Upper lobe of left lung (tissue), 4 donors: ENCODE data around the gene PREX1.

ENCODE experiments used
- POLR2A ChIP-seq, 4 donors: fragments of 450-650 bp; IDR thresholded peaks; one replicate each; pipeline ENCODE4 v1.5.1; 2016 to 2017; ENCODE audit warnings: antibody characterized with exemption in 4 of 4, mild to moderate bottlenecking in 2 of 4
- TF ChIP-seq, protein P1 (sequence below), 6 experiments: fragments of 450-650 bp in 4 of 6; fragments of 200-600 bp in 2 of 6; sonication (generic) in 2 of 6; IDR thresholded peaks; one replicate each; pipeline ENCODE4 v1.5.1; 2016 to 2019; ENCODE audit warnings: antibody characterized with exemption in 6 of 6

DNA sequence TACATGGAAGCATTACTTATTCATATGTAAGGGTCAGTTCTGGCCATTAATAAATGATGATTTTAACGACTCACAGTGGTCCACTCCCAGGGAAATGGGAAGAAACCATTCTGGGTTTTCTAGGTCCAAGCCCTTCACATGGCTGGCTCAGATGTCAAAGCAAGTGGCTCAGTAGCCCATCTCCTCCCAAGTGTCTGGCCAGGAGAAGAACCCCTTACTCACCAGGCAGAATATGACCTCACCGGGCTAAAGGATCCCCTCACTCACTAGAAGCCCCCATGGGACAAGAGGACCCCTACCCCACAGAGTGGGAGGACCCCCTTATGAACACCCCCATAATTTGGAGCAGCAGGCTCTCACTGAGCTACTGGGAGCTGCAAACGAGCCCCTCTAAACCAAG, 34.0 kb downstream of the PREX1 start:
- TF ChIP-seq, protein P1, sequence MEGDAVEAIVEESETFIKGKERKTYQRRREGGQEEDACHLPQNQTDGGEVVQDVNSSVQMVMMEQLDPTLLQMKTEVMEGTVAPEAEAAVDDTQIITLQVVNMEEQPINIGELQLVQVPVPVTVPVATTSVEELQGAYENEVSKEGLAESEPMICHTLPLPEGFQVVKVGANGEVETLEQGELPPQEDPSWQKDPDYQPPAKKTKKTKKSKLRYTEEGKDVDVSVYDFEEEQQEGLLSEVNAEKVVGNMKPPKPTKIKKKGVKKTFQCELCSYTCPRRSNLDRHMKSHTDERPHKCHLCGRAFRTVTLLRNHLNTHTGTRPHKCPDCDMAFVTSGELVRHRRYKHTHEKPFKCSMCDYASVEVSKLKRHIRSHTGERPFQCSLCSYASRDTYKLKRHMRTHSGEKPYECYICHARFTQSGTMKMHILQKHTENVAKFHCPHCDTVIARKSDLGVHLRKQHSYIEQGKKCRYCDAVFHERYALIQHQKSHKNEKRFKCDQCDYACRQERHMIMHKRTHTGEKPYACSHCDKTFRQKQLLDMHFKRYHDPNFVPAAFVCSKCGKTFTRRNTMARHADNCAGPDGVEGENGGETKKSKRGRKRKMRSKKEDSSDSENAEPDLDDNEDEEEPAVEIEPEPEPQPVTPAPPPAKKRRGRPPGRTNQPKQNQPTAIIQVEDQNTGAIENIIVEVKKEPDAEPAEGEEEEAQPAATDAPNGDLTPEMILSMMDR (IDR thresholded peaks at IDR 0.05): no peak
- TF ChIP-seq POLR2A (IDR thresholded peaks at IDR 0.05): no peak
